Psoas muscle (tissue), 8 donors: Measurements from ENCODE around the gene HMCES. TPM values are rescaled to one million over a fixed set of nuclear protein-coding genes. Genes with fewer than 3 reads are reported as not detected.
"Not testable (repeated sequence)": the region's sequence is repeated elsewhere in the genome, so short reads cannot be mapped to it uniquely, and the experiment has no call there.

Source experiments
- ATAC-seq, 4 donors: fragments of 200-7000 bp; cut with Tn5 transposase; one replicate each; pipeline ENCODE4 v1.9.1; 2020; ENCODE audit warnings: moderate library complexity in 3 of 4, mild to moderate bottlenecking in 2 of 4
- DNase-seq, 2 donors: peaks; one replicate each; pipeline ENCODE4 v3.0.0-alpha.2; 2020
- H3K27ac ChIP-seq: fragments of 200-600 bp; one replicate; pipeline ENCODE4 v1.8.0; 2022
- H3K27me3 ChIP-seq, 3 donors: fragments of 200-600 bp in 1 of 3; one replicate each; pipeline versions ENCODE4 v1.6.1 to v1.8.0; 2013 to 2022; ENCODE audit warnings: low read length in 2 of 3, mild to moderate bottlenecking in 2 of 3, moderate library complexity in 1 of 3; ENCODE audit not compliant: insufficient read depth in 3 of 3
- H3K36me3 ChIP-seq, 2 donors: fragments of 200-600 bp in 1 of 2; one replicate each; pipeline versions ENCODE4 v1.6.1 to v1.8.0; 2013 to 2022; ENCODE audit warnings: low read depth in 1 of 2, mild to moderate bottlenecking in 1 of 2, moderate library complexity in 1 of 2; ENCODE audit not compliant: insufficient read depth in 1 of 2
- H3K4me1 ChIP-seq: fragments of 200-600 bp; one replicate; pipeline ENCODE4 v1.8.0; 2022
- H3K4me3 ChIP-seq: fragments of 200-600 bp; one replicate; pipeline ENCODE4 v1.8.0; 2022; ENCODE audit warnings: mild to moderate bottlenecking
- H3K9me3 ChIP-seq: fragments of 200-600 bp; one replicate; pipeline ENCODE4 v1.8.0; 2022
- WGBS, 3 donors: extraction: QIAGEN DNeasy Blood & Tissue Kit; methylation state at CpG; one replicate each; pipeline versions ENCODE4 v1.1.6 to v1.1.7; 2013; 5-methylcytosine and 5-hydroxymethylcytosine counted together
- intact Hi-C, 2 donors: fragments of 100-400 bp; cut with DNase I; formaldehyde crosslinking; loops; one replicate each; pipeline versions ENCODE4 v1.11.0 to v1.14.2; 2022
- polyA plus RNA-seq, 3 donors: library from polyadenylated mRNA; stranded (reverse); fragments of 200-250 nt; gene quantifications; one replicate each; pipeline ENCODE4 v1.2.3, GENCODE V29; 2013
- total RNA-seq, 4 donors: library from RNA; stranded (reverse); fragmentation: NEBNext Ultra II Directional in 2 of 4; extraction: Animal tissue kit (Norgen Biotek cat#: 25700) in 2 of 4; gene quantifications; one replicate each; pipeline versions ENCODE4 v1.2.1 to v1.2.4, GENCODE V29; 2021 to 2023
- TF ChIP-seq, protein P1 (sequence below): fragments of 200-600 bp; IDR thresholded peaks from one replicate; pipeline ENCODE4 v1.8.0; 2022; ENCODE audit warnings: antibody characterized with exemption
- donor health status: healthy with polysubstance abuse.
- donor health status: DM: no; HTN: no; CAD: no; lungs with moderate emphysema.
- donor health status: Bipolar disorder and iron deficiency.
- donor health status: healthy.
- donor health status: DM: yes; HTN: yes; CAD: no.
- donor health status: DM: no; HTN: no; CAD: no.
- donor health status: DM: no; HTN: no; CAD: no.
- donor health status: DM: yes; HTN: yes; CAD: no.

HMCES gene
- total and polyA plus RNA-seq, 7 donors, result 32.6 to 37.4 (median 35.7) TPM

DNA sequence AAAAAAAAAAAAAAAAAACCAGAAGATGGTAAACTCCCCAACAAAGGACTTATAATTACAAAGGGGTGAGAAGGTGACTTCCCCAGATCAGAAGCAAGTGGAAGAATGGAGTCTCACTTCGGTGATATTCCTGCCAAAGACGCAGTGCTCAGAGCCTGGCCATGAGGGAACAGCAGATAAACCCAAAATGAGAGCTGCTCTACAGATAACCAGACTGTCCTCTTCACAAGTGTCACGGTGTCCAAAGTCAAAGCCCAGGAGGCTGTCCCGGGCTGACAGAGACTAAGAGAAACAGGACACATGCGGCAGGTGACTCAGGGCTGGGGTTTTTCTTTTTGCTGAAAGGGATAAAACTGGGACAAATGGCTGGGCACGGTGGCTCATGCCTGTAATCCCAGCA lies 48.8 kb downstream of the HMCES start:
- H3K9me3 ChIP-seq, result no peaks in the 10 kb centered on the region
- no peak overlapping the region for H3K27ac ChIP-seq
- no peak for ATAC-seq
- H3K4me3 ChIP-seq, result no peak overlapping the region
- TF ChIP-seq, protein P1, sequence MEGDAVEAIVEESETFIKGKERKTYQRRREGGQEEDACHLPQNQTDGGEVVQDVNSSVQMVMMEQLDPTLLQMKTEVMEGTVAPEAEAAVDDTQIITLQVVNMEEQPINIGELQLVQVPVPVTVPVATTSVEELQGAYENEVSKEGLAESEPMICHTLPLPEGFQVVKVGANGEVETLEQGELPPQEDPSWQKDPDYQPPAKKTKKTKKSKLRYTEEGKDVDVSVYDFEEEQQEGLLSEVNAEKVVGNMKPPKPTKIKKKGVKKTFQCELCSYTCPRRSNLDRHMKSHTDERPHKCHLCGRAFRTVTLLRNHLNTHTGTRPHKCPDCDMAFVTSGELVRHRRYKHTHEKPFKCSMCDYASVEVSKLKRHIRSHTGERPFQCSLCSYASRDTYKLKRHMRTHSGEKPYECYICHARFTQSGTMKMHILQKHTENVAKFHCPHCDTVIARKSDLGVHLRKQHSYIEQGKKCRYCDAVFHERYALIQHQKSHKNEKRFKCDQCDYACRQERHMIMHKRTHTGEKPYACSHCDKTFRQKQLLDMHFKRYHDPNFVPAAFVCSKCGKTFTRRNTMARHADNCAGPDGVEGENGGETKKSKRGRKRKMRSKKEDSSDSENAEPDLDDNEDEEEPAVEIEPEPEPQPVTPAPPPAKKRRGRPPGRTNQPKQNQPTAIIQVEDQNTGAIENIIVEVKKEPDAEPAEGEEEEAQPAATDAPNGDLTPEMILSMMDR, result no peak
- no peaks in the 10 kb centered on the region for H3K4me1 ChIP-seq
- WGBS, 3 donors, result 88 to 90% (median 89%) methylated on average over 6 of the region's 6 CpGs
- no peaks in the 10 kb centered on the region for H3K27me3 ChIP-seq
- DNase-seq, result peak in 1 of 2 donors; percentile 12
- no peaks in the 10 kb centered on the region for H3K36me3 ChIP-seq
- intact Hi-C loops, result no loop called here

DNA sequence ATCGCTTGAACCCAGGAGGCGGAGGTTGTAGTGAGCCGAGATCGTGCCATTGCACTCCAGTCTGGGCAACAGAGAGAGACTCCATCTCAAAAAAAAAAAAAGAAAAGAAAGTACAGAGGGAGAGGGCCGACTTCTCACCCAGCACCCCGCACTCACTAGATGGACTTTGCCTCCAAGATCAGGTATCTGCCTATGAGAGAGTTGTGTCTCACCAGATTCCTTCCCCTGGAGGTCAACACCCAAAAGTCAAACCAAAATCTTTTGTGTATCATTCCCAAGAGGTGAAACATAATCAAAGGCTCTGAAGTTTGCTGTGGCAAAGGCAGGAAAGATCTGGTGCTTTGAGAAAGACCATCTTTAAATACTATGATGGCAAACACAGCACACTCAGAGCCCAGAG lies 51.2 kb downstream of the HMCES start:
- no peaks in the 10 kb centered on the region for H3K36me3 ChIP-seq
- H3K9me3 ChIP-seq, result no peaks in the 10 kb centered on the region
- ATAC-seq (no peak), DNase-seq (no peak)
- 85 to 88% (median 85%) methylated on average over 6 of the region's 6 CpGs for WGBS, 3 donors
- H3K27me3 ChIP-seq, result no peaks in the 10 kb centered on the region
- intact Hi-C loops, result no loop called here
- no peak overlapping the region for H3K4me3 ChIP-seq
- H3K4me1 ChIP-seq, result no peaks in the 10 kb centered on the region
- TF ChIP-seq, protein P1, result no peak
- no peak overlapping the region for H3K27ac ChIP-seq

DNA sequence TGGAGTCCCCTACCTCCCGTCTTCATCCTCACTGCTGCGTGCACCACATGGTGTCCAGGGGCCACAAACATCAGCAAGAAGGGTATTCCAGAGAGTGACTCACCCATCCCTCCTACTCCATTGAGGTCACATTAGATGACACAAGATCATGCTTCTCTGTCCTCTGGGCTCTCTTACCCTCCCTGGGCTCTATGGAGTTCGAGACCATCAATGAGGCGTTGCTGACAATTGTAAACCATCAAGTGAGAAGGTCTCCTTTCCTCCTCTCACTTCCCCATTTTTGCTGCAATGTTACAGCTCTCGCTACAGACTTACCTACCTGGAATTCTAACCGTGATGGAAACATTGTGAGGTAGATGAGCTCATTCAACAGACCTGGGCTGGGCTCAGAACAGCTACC lies 51.7 kb downstream of the HMCES start:
- Histone ChIP-seq H3K36me3 (no peaks in the 10 kb centered on the region), H3K27me3 (no peaks in the 10 kb centered on the region), H3K9me3 (no peaks in the 10 kb centered on the region), H3K4me1 (no peaks in the 10 kb centered on the region), H3K4me3 (no peak overlapping the region), H3K27ac (no peak overlapping the region)
- intact Hi-C loops, result no loop called here
- ATAC-seq (no peak), DNase-seq (peak in 1 of 2 donors; percentile 31)
- WGBS, 3 donors, result 88 to 92% (median 91%) methylated on average over 6 of the region's 6 CpGs
- TF ChIP-seq, protein P1, result no peak

DNA sequence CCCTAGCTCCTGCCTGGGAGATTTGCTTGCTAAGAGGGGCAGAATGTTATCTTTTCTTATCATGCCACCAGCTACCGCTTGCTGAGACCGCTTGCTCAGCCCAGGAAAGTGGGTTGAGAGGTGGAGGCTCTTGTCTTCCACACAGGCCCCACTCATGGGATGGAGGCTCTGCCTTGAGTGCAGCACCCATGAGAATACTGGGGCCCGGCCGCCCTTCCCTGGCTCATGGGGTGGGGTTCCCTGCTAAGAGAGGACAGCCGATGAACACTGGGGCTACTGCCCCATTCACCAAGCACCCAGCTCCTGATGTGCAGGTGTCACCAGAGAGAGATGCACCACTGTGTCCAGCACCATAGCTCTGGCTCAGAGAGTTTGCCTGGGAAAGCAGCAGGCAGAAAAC lies 55.2 kb downstream of the HMCES start:
- Histone ChIP-seq H3K27ac (no peak overlapping the region), H3K27me3 (no peaks in the 10 kb centered on the region), H3K9me3 (no peaks in the 10 kb centered on the region), H3K36me3 (no peaks in the 10 kb centered on the region), H3K4me3 (no peak overlapping the region), H3K4me1 (no peaks in the 10 kb centered on the region)
- ATAC-seq, result no peak
- peak in 1 of 2 donors; percentile 12 for DNase-seq
- intact Hi-C loops, result no loop called here
- TF ChIP-seq, protein P1, result no peak
- WGBS, 3 donors, result 94 to 97% (median 94%) methylated on average over 5 of the region's 5 CpGs

DNA sequence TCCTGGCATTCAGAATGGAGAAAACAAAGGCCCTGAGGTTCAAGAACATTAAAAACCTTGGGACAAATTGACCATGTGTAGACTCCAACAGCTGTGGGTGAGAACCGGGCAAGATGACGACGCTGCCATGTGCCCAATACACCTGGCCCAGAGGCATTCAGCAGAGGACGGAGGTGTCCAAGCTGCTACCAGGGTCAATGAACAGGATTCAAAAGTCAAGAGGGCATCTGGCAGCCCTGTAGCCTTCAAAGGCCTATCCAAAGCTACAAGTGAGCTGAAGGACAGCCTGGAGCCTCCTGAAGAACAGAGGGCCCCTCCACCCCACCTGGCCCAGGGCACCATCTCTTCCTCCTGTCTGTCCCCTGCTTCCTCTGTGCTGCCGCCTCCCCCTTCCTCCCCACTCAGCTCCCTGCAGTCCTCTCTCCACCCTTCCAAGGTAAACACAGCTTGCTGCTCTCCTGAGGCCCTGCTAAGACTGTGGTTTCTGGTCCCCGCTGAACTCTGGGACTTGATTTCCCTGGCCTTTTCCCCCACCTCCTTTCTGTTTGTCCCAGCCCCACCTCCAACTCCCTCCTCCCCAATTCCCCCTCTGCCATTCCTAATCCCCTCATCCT lies 57.5 kb downstream of the HMCES start:
- Histone ChIP-seq H3K4me3 (no peak overlapping the region), H3K9me3 (no peaks in the 10 kb centered on the region), H3K4me1 (no peaks in the 10 kb centered on the region), H3K36me3 (no peaks in the 10 kb centered on the region), H3K27ac (no peak overlapping the region), H3K27me3 (no peaks in the 10 kb centered on the region)
- intact Hi-C loops, result no loop called here
- 85 to 89% (median 88%) methylated on average over 6 of the region's 6 CpGs for WGBS, 3 donors
- TF ChIP-seq, protein P1, result no peak
- ATAC-seq (no peak), DNase-seq (no peak)

DNA sequence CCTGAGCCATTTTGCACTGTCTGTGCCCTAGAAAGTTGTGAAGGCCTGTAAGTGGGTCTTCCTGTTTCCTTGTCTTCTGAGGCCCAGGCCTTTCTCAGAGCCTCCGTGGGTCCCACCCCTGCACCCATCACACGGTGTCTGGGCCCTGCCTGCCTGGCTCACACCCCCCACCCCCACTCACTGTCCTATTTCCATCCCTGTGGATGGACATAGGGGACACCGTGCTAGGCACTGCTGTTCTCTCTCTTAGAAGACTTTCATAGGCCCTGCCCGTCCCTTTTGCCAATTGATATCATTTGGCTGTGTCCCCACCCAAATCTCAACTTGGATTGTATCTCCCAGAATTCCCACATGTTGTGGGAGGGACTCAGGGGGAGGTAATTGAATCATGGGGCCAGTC lies 59.0 kb downstream of the HMCES start:
- H3K27me3 ChIP-seq, H3K9me3 ChIP-seq, H3K4me3 ChIP-seq, ATAC-seq, H3K27ac ChIP-seq, intact Hi-C loops, H3K36me3 ChIP-seq, H3K4me1 ChIP-seq: not testable (repeated sequence)
- WGBS, 3 donors, result 82 to 89% (median 87%) methylated on average over 4 of the region's 4 CpGs
- DNase-seq, result peak in 1 of 2 donors; percentile 35

DNA sequence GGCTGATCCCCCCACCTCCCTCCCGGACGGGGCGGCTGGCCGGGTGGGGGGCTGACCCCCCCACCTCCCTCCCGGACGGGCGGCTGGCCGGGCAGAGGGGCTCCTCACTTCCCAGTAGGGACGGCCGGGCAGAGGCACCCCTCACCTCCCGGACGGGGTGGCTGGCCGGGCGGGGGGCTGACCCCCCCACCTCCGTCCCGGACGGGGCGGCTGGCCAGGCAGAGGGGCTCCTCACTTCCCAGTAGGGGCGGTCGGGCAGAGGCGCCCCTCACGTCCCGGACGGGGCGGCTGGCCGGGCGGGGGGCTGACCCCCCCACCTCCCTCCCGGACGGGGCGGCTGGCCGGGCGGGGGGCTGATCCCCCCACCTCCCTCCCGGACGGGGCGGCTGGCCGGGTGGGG lies 60.5 kb downstream of the HMCES start:
- H3K27ac ChIP-seq, DNase-seq, H3K4me1 ChIP-seq, H3K9me3 ChIP-seq, intact Hi-C loops, H3K36me3 ChIP-seq, ATAC-seq, H3K4me3 ChIP-seq, H3K27me3 ChIP-seq: not testable (repeated sequence)
- WGBS, 3 donors, result 94 to 97% methylated on average over 13 to 23 of the region's 36 CpGs; no CpG with 5 or more reads in 1 of the 3 donors
